Activated gamma-delta T cell treated with anti-CD3 and anti-CD28 coated beads, Interleukin-2, amount 50 U/mL, for 16 hours (primary cell): ENCODE measurements around the gene FBXL17.

Experiments used
- DNase-seq: peaks from one replicate; pipeline ENCODE4 v3.0.0-alpha.2; 2020; ENCODE audit warnings: low read depth

The FBXL17 gene

GRCh38 chr5:107900721-107901120, 481.2 kb downstream of the FBXL17 start:
- DNase-seq, result no peak

GRCh38 chr5:107894361-107894760, 487.5 kb downstream of the FBXL17 start:
- no peak for DNase-seq

GRCh38 chr5:107893642-107894041, 488.3 kb downstream of the FBXL17 start:
- no peak for DNase-seq

GRCh38 chr5:107889387-107889786, 492.5 kb downstream of the FBXL17 start:
- no peak for DNase-seq

- no peak for DNase-seq
Observed at GRCh38 chr5:107888541-107888940, 493.4 kb downstream of the FBXL17 start.

- DNase-seq, result no peak
Observed at GRCh38 chr5:107887166-107887943, 494.5 kb downstream of the FBXL17 start.

GRCh38 chr5:107885601-107886000, 496.3 kb downstream of the FBXL17 start:
- DNase-seq, result no peak

GRCh38 chr5:107884871-107885270, 497.0 kb downstream of the FBXL17 start:
- no peak for DNase-seq

- no peak for DNase-seq
Observed at GRCh38 chr5:107878661-107879060, 503.2 kb downstream of the FBXL17 start.

- no peak for DNase-seq
Observed at GRCh38 chr5:107876906-107877305, 505.0 kb downstream of the FBXL17 start.

GRCh38 chr5:107876261-107876660, 505.6 kb downstream of the FBXL17 start:
- no peak for DNase-seq

GRCh38 chr5:107875833-107876232, 506.1 kb downstream of the FBXL17 start:
- DNase-seq, result no peak

- DNase-seq, result no peak
Observed at GRCh38 chr5:107874795-107875194, 507.1 kb downstream of the FBXL17 start.

- no peak for DNase-seq
Observed at GRCh38 chr5:107873877-107874276, 508.0 kb downstream of the FBXL17 start.

- DNase-seq, result no peak
Observed at GRCh38 chr5:107871023-107871422, 510.9 kb downstream of the FBXL17 start.

GRCh38 chr5:107869438-107870115, 512.3 kb downstream of the FBXL17 start:
- no peak for DNase-seq

GRCh38 chr5:107868650-107869409, 513.1 kb downstream of the FBXL17 start:
- no peak for DNase-seq

- no peak for DNase-seq
Observed at GRCh38 chr5:107867266-107867665, 514.6 kb downstream of the FBXL17 start.

GRCh38 chr5:107864793-107865192, 517.1 kb downstream of the FBXL17 start:
- DNase-seq, result no peak

- no peak for DNase-seq
Observed at GRCh38 chr5:107863125-107863524, 518.8 kb downstream of the FBXL17 start.

- DNase-seq, result no peak
Observed at GRCh38 chr5:107861565-107861964, 520.3 kb downstream of the FBXL17 start.

- no peak for DNase-seq
Observed at GRCh38 chr5:107860044-107860443, 521.9 kb downstream of the FBXL17 start.

GRCh38 chr5:107858788-107859187, 523.1 kb downstream of the FBXL17 start:
- DNase-seq, result no peak
